Activated CD8-positive, alpha-beta memory T cell treated with anti-CD3 and anti-CD28 coated beads, Interleukin-2, amount 10 ng/mL, durations not matched to agents 7 days and 5 days (primary cell): Measurements from ENCODE around the gene KRTAP10-2. TPM values are rescaled to one million over a fixed set of nuclear protein-coding genes. Genes with fewer than 3 reads are reported as not detected.

Source experiments
- ATAC-seq: fragments of 150-1000 bp; cut with Tn5 transposase; one replicate; pipeline ENCODE4 v1.10.0; 2021; ENCODE audit warnings: moderate library complexity
- CTCF ChIA-PET: fragments of 350-600 bp; sonication (Branson Sonifier 250); formaldehyde crosslinking; loops from one replicate; lab custom pipeline; 2021; ENCODE audit warnings: antibody characterized with exemption; lab: Charles Lee
- DNase-seq: peaks from one replicate; pipeline ENCODE4 v3.0.0-alpha.2; 2020
- H3K27ac Mint-ChIP-seq: one replicate; pipeline ENCODE4 v1.8.0; 2021; ENCODE audit warnings: mild to moderate bottlenecking, mixed read lengths
- H3K27me3 Mint-ChIP-seq: one replicate; pipeline ENCODE4 v1.8.0; 2021; ENCODE audit warnings: mixed read lengths
- H3K36me3 Mint-ChIP-seq: one replicate; pipeline ENCODE4 v1.8.0; 2021; ENCODE audit warnings: mild to moderate bottlenecking, mixed read lengths
- H3K4me1 Mint-ChIP-seq: one replicate; pipeline ENCODE4 v1.8.0; 2021; ENCODE audit warnings: mixed read lengths
- H3K4me3 Mint-ChIP-seq: one replicate; pipeline ENCODE4 v1.8.0; 2021; ENCODE audit warnings: mild to moderate bottlenecking, moderate library complexity, mixed read lengths
- H3K9me3 Mint-ChIP-seq: one replicate; pipeline ENCODE4 v1.8.0; 2022; ENCODE audit warnings: low read depth, mixed read lengths
- total RNA-seq, 2 experiments: library from RNA; stranded (reverse); gene quantifications; one replicate each; pipeline ENCODE4 v1.2.3, GENCODE V29; 2021

KRTAP10-2 gene
- total RNA-seq, 2 experiments from 2014 or later: not detected

- no peaks in the 10 kb centered on the region for H3K9me3 Mint-ChIP-seq
- no peaks in the 10 kb centered on the region for H3K27me3 Mint-ChIP-seq
- no peak overlapping the region for H3K27ac Mint-ChIP-seq
- CTCF ChIA-PET: interaction anchor here (1.1 kb wide), 1 partner anchor 9 kb away, joined by 3 read pairs; no protein-coding TSS in a partner anchor
- no peaks in the 10 kb centered on the region for H3K36me3 Mint-ChIP-seq
- DNase-seq (no peak), ATAC-seq (no peak)
- H3K4me1 Mint-ChIP-seq: no peaks in the 10 kb centered on the region
- no peak overlapping the region for H3K4me3 Mint-ChIP-seq
These were observed 31.7 kb downstream of the KRTAP10-2 start for GRCh38 chr21:44519346-44520325.

- Mint-ChIP-seq H3K4me3 (no peak overlapping the region), H3K4me1 (no peaks in the 10 kb centered on the region), H3K9me3 (no peaks in the 10 kb centered on the region), H3K27ac (no peak overlapping the region), H3K36me3 (no peaks in the 10 kb centered on the region), H3K27me3 (no peaks in the 10 kb centered on the region)
- CTCF ChIA-PET: interaction anchor here (1.1 kb wide), 1 partner anchor 8 kb away, joined by 3 read pairs; no protein-coding TSS in a partner anchor
- no peak for ATAC-seq
- DNase-seq: no peak
These were observed 32.6 kb downstream of the KRTAP10-2 start for GRCh38 chr21:44518686-44519085.

GRCh38 chr21:44517175-44517899 is 34.0 kb downstream of the KRTAP10-2 start:
- ATAC-seq: peak; percentile 45
- no peaks in the 10 kb centered on the region for H3K36me3 Mint-ChIP-seq
- H3K9me3 Mint-ChIP-seq: no peaks in the 10 kb centered on the region
- no peaks in the 10 kb centered on the region for H3K4me1 Mint-ChIP-seq
- no peak overlapping the region for H3K27ac Mint-ChIP-seq
- CTCF ChIA-PET: interaction anchor here (0.8 kb wide), 1 partner anchor 227 kb away, joined by 3 read pairs; no protein-coding TSS in a partner anchor
- DNase-seq: no peak
- H3K4me3 Mint-ChIP-seq: no peak overlapping the region
- H3K27me3 Mint-ChIP-seq: no peaks in the 10 kb centered on the region

- Mint-ChIP-seq H3K36me3 (no peaks in the 10 kb centered on the region), H3K9me3 (no peaks in the 10 kb centered on the region), H3K27me3 (no peaks in the 10 kb centered on the region), H3K27ac (no peak overlapping the region), H3K4me1 (no peaks in the 10 kb centered on the region), H3K4me3 (no peak overlapping the region)
- DNase-seq (no peak), ATAC-seq (no peak)
- CTCF ChIA-PET: no interaction called here
These were observed 34.5 kb downstream of the KRTAP10-2 start for GRCh38 chr21:44516828-44517174.

- ATAC-seq (no peak), DNase-seq (no peak)
- H3K4me1 Mint-ChIP-seq: no peaks in the 10 kb centered on the region
- H3K27me3 Mint-ChIP-seq: no peaks in the 10 kb centered on the region
- CTCF ChIA-PET: no interaction called here
- no peak overlapping the region for H3K27ac Mint-ChIP-seq
- no peaks in the 10 kb centered on the region for H3K36me3 Mint-ChIP-seq
- no peaks in the 10 kb centered on the region for H3K9me3 Mint-ChIP-seq
- H3K4me3 Mint-ChIP-seq: no peak overlapping the region
These were observed 35.0 kb downstream of the KRTAP10-2 start for GRCh38 chr21:44516342-44516741.

- H3K27ac Mint-ChIP-seq: no peak overlapping the region
- no peak overlapping the region for H3K4me3 Mint-ChIP-seq
- H3K9me3 Mint-ChIP-seq: no peaks in the 10 kb centered on the region
- no peaks in the 10 kb centered on the region for H3K36me3 Mint-ChIP-seq
- H3K27me3 Mint-ChIP-seq: no peaks in the 10 kb centered on the region
- ATAC-seq (no peak), DNase-seq (no peak)
- peaks cover under 1% of the 10 kb centered on the region for H3K4me1 Mint-ChIP-seq
- CTCF ChIA-PET: interaction anchor here (1.4 to 8.3 kb wide), 2 partner anchors 227 to 278 kb away, joined by 3 to 99 read pairs; no protein-coding TSS in a partner anchor
These were observed 35.7 kb downstream of the KRTAP10-2 start for GRCh38 chr21:44515359-44516165.

GRCh38 chr21:44514746-44515358 is 36.5 kb downstream of the KRTAP10-2 start:
- no peak overlapping the region for H3K27ac Mint-ChIP-seq
- ATAC-seq (no peak), DNase-seq (no peak)
- no peaks in the 10 kb centered on the region for H3K27me3 Mint-ChIP-seq
- no peak overlapping the region for H3K4me3 Mint-ChIP-seq
- peaks cover 2% of the 10 kb centered on the region for H3K4me1 Mint-ChIP-seq
- no peaks in the 10 kb centered on the region for H3K9me3 Mint-ChIP-seq
- CTCF ChIA-PET: interaction anchor here (1.4 to 8.3 kb wide), 2 partner anchors 228 to 279 kb away, joined by 3 to 99 read pairs; no protein-coding TSS in a partner anchor
- H3K36me3 Mint-ChIP-seq: no peaks in the 10 kb centered on the region

GRCh38 chr21:44514218-44514520 is 37.1 kb downstream of the KRTAP10-2 start:
- no peaks in the 10 kb centered on the region for H3K27me3 Mint-ChIP-seq
- no peak overlapping the region for H3K27ac Mint-ChIP-seq
- H3K36me3 Mint-ChIP-seq: no peaks in the 10 kb centered on the region
- ATAC-seq: no peak
- no peak overlapping the region for H3K4me3 Mint-ChIP-seq
- no peak for DNase-seq
- CTCF ChIA-PET: interaction anchor here (1.4 to 8.3 kb wide), 2 partner anchors 228 to 280 kb away, joined by 3 to 99 read pairs; no protein-coding TSS in a partner anchor
- H3K4me1 Mint-ChIP-seq: peaks cover 2% of the 10 kb centered on the region
- no peaks in the 10 kb centered on the region for H3K9me3 Mint-ChIP-seq

GRCh38 chr21:44513389-44514217 is 37.7 kb downstream of the KRTAP10-2 start:
- no peak for DNase-seq
- H3K9me3 Mint-ChIP-seq: no peaks in the 10 kb centered on the region
- H3K4me3 Mint-ChIP-seq: no peak overlapping the region
- ATAC-seq: no peak
- H3K27me3 Mint-ChIP-seq: no peaks in the 10 kb centered on the region
- H3K27ac Mint-ChIP-seq: no peak overlapping the region
- peaks cover 2% of the 10 kb centered on the region for H3K4me1 Mint-ChIP-seq
- no peaks in the 10 kb centered on the region for H3K36me3 Mint-ChIP-seq
- CTCF ChIA-PET: interaction anchor here (1.1 to 8.3 kb wide), 2 partner anchors 229 to 280 kb away, joined by 3 to 99 read pairs; no protein-coding TSS in a partner anchor

GRCh38 chr21:44512496-44513388 is 38.6 kb downstream of the KRTAP10-2 start:
- CTCF ChIA-PET: interaction anchor here (1.1 to 8.3 kb wide), 2 partner anchors 230 to 281 kb away, joined by 3 to 99 read pairs; no protein-coding TSS in a partner anchor
- Mint-ChIP-seq H3K9me3 (no peaks in the 10 kb centered on the region), H3K4me1 (peaks cover 2% of the 10 kb centered on the region), H3K27ac (no peak overlapping the region), H3K36me3 (no peaks in the 10 kb centered on the region), H3K4me3 (no peak overlapping the region), H3K27me3 (no peaks in the 10 kb centered on the region)
- DNase-seq (no peak), ATAC-seq (no peak)

- H3K9me3 Mint-ChIP-seq: no peaks in the 10 kb centered on the region
- DNase-seq (no peak), ATAC-seq (no peak)
- H3K4me1 Mint-ChIP-seq: peaks cover 8% of the 10 kb centered on the region
- H3K36me3 Mint-ChIP-seq: no peaks in the 10 kb centered on the region
- H3K27ac Mint-ChIP-seq: no peak overlapping the region
- no peak overlapping the region for H3K4me3 Mint-ChIP-seq
- H3K27me3 Mint-ChIP-seq: no peaks in the 10 kb centered on the region
- CTCF ChIA-PET: interaction anchor here (2.4 to 8.3 kb wide), 3 partner anchors 230 to 288 kb away, joined by 21 to 99 read pairs (median 47); partner anchors contain the start of gene UBE2G2
These were observed 39.4 kb downstream of the KRTAP10-2 start for GRCh38 chr21:44511938-44512275.
